Colonic mucosa (tissue), 4 donors: ENCODE results near the gene CELSR1. TPM values are rescaled to one million over a fixed set of nuclear protein-coding genes. Genes with fewer than 3 reads are reported as not detected.

Experiments
- DNase-seq: peaks from one replicate; pipeline ENCODE4 v3.0.0-alpha.2; 2020
- H3K27ac ChIP-seq: fragments of 200-600 bp; one replicate; pipeline ENCODE4 v1.8.0; 2021
- H3K27me3 ChIP-seq: fragments of 200-600 bp; one replicate; pipeline ENCODE4 v1.8.0; 2021
- H3K36me3 ChIP-seq: fragments of 200-600 bp; one replicate; pipeline ENCODE4 v1.8.0; 2021
- H3K4me1 ChIP-seq: fragments of 200-600 bp; one replicate; pipeline ENCODE4 v1.8.0; 2021; ENCODE audit warnings: mild to moderate bottlenecking
- H3K4me3 ChIP-seq: fragments of 200-600 bp; one replicate; pipeline ENCODE4 v1.8.0; 2021
- H3K9ac ChIP-seq, 2 donors: one replicate each; pipeline ENCODE4 v1.7.0; 2013; ENCODE audit warnings: control low read depth in 2 of 2, low read depth in 2 of 2, low read length in 2 of 2
- H3K9me3 ChIP-seq: fragments of 200-600 bp; one replicate; pipeline ENCODE4 v1.8.0; 2021
- intact Hi-C: fragments of 100-400 bp; cut with DNase I; formaldehyde crosslinking; loops from one replicate; pipeline ENCODE4 v1.14.1; 2022
- total RNA-seq, 2 donors: library from RNA; stranded (reverse); fragmentation: NEBNext Ultra II Directional in 1 of 2; extraction: Animal tissue kit (Norgen Biotek cat#: 25700) in 1 of 2; gene quantifications; one replicate each; pipeline ENCODE4 v1.2.1, GENCODE V29; 2021
- TF ChIP-seq, protein P1 (sequence below): fragments of 200-600 bp; IDR thresholded peaks from one replicate; pipeline ENCODE4 v1.8.0; 2022; ENCODE audit warnings: antibody characterized with exemption, mild to moderate bottlenecking
- donor health status: healthy.
- donor health status: DM: no; HTN: no; CAD: no.
- donor health status: DM: no; HTN: no; CAD: no.

Gene CELSR1
- total RNA-seq, 2 donors from 2014 or later: 2.7 to 7.8 TPM

DNA sequence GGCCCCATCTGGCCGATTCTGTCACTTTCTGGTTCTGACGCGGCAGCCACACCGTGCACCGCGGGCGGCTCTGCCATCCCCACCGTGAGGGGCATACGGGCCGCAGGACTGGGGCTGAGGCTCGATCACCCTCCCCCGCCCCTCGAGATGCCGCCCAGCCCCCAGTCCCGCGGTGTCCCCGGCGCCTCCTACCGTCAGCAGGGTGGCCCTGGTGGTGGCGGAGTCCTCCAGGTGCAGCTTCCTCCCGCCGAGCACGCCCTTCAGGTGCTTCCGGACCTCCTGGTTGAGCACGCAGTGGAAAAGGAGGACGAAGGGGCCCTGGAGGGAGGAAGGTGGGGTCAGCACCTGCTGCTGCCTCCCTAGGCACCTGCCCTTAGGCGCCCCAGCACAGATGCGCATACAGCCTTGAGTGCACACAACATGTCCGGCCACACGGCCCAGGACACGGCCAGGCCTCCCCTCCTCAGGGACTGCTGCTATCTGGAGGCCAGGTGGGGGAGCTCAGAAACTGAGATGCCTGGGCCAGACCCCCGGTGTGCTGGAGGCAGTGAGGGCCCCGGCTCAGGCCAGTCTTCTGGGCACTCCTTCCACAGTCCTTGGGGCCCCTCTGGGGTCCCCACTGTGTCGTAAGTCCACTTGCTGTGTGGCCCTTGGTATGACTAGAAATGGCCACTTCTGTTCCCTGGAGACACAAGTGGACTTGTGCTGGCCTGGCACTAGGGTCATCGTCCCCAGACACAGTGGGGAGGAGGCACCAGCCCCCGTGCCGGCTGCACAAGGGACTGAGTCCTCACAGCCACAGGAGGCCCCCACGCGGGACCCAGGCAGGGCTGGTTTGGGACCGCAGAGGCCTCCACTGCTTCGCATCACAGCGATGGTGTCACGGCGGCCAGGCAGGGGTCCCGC lies 170.4 kb downstream of the CELSR1 start:
- TF ChIP-seq, protein P1, sequence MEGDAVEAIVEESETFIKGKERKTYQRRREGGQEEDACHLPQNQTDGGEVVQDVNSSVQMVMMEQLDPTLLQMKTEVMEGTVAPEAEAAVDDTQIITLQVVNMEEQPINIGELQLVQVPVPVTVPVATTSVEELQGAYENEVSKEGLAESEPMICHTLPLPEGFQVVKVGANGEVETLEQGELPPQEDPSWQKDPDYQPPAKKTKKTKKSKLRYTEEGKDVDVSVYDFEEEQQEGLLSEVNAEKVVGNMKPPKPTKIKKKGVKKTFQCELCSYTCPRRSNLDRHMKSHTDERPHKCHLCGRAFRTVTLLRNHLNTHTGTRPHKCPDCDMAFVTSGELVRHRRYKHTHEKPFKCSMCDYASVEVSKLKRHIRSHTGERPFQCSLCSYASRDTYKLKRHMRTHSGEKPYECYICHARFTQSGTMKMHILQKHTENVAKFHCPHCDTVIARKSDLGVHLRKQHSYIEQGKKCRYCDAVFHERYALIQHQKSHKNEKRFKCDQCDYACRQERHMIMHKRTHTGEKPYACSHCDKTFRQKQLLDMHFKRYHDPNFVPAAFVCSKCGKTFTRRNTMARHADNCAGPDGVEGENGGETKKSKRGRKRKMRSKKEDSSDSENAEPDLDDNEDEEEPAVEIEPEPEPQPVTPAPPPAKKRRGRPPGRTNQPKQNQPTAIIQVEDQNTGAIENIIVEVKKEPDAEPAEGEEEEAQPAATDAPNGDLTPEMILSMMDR: no peak
- intact Hi-C loops: loop anchor here (1.0 to 10.0 kb wide), 2 partner anchors 78 to 175 kb away; no protein-coding TSS in a partner anchor
- no peak overlapping the region for H3K9ac ChIP-seq
- no peaks in the 10 kb centered on the region for H3K9me3 ChIP-seq
- DNase-seq: no peak
- H3K4me1 ChIP-seq: peaks cover 3% of the 10 kb centered on the region
- H3K27me3 ChIP-seq: no peaks in the 10 kb centered on the region
- H3K4me3 ChIP-seq: no peak overlapping the region
- no peaks in the 10 kb centered on the region for H3K36me3 ChIP-seq
- no peak overlapping the region for H3K27ac ChIP-seq

DNA sequence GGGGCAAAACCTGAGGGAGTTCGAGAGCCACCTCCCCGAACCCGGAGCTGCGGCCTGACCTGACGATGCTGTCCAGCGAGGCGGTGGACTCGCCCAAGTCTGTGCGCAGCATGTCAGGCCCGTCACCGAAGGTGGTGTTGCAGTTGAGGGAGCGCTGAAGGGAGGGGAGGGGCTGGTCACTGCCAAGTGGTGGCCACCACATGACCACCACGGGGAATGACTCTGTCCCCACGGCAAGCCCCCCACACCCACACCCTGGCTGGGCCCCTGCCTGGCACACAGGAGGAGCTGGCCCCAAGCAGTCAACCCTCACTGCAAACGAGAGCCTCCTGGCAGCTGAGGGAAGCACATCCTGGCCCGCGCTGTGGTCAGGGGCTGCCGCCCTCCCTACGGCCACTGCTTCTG lies 171.1 kb downstream of the CELSR1 start:
- Histone ChIP-seq H3K27ac (no peak overlapping the region), H3K27me3 (no peaks in the 10 kb centered on the region), H3K4me3 (no peak overlapping the region), H3K9me3 (no peaks in the 10 kb centered on the region), H3K9ac (no peak overlapping the region), H3K4me1 (peaks cover 3% of the 10 kb centered on the region), H3K36me3 (no peaks in the 10 kb centered on the region)
- no peak for DNase-seq
- intact Hi-C loops: loop anchor here (10.0 kb wide), 1 partner anchor 78 kb away; no protein-coding TSS in a partner anchor
- TF ChIP-seq, protein P1: no peak

DNA sequence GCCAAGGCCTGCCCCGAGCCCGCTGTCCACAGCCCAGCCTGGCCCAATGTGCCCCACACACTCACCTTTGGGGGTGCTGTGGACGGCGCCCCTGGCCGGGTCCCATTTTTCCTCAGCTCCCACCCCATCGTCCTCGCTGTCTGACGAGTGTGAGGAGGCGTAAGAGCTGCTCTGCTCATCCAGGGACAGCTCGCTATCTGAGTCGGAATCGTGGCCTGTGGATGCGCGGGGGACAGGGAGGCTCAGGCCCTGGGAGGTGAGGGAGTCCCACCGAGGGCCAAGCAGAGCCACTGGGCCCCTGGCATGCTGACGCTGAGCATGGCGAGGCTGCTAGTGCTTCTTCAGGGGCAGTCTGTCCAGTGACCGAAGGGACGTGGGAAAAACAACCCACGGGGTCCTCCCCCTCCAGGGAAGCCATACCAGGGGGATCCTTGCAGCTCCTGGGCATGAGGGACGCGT lies 172.2 kb downstream of the CELSR1 start:
- H3K27me3 ChIP-seq: no peaks in the 10 kb centered on the region
- DNase-seq: no peak

DNA sequence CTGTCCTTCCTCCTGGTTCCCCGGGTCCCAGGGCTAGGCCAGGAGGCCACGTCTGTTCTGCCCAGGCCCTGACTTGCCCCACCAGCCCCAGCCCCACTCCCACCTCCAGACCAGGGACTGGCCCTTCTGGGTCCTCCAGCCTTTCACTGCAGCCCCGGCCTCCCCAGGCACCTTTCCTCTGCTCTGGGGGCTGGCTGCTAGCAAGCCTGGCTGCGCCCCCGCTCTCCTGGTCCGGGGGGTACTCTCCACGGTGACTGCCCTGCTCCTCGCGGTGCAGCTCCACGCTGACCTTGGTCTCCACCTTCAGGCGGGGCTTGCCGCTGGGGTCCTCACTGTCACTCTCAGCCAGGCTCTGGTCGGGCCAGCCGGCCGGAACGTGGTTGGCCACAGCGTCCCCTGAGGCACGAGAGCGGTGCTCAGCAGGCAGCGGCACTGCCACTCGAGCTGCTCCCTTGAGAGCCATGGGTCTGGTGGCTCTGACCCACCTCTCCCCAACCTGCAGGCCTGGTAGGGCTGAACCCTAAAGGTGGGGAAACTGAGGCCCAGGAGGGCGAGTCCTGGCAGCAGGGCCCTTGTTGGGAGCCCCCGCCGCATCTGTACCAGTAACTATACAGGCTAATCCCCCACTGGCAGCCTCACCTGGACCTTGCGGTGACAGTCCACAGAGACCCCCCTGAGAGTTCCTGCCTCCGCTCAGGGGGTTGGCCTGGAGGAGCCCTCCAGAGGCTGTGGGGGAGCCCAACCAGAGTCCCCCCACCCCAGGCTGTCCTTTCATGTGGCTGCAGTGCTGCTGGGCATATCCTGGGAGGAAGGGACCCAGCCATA lies 172.9 kb downstream of the CELSR1 start:
- intact Hi-C loops: loop anchor here (10.0 kb wide), 1 partner anchor 80 kb away; no protein-coding TSS in a partner anchor
- no peak for DNase-seq
- Histone ChIP-seq H3K27ac (no peak overlapping the region), H3K27me3 (no peaks in the 10 kb centered on the region), H3K9ac (no peak overlapping the region), H3K9me3 (no peaks in the 10 kb centered on the region), H3K4me3 (no peak overlapping the region), H3K4me1 (no peaks in the 10 kb centered on the region), H3K36me3 (no peaks in the 10 kb centered on the region)
- TF ChIP-seq, protein P1: no peak

More for the DNA sequence above, 172.2 kb downstream of the CELSR1 start:
- Histone ChIP-seq H3K27ac (no peak overlapping the region), H3K4me1 (no peaks in the 10 kb centered on the region), H3K36me3 (no peaks in the 10 kb centered on the region), H3K4me3 (no peak overlapping the region), H3K9ac (no peak overlapping the region), H3K9me3 (no peaks in the 10 kb centered on the region)
- TF ChIP-seq, protein P1: no peak
- intact Hi-C loops: loop anchor here (10.0 kb wide), 1 partner anchor 80 kb away; no protein-coding TSS in a partner anchor
